Left hindlimb (tissue), 1 donor: Measurements from ENCODE around the gene SLC52A3.
"Not testable (repeated sequence)": the region's sequence is repeated elsewhere in the genome, so short reads cannot be mapped to it uniquely, and the experiment has no call there.

Source experiments
- DNase-seq: peaks from one replicate; pipeline ENCODE4 v3.0.0-alpha.2; 2018

SLC52A3 gene

GRCh38 chr20:725491-725890, 42.8 kb downstream of the SLC52A3 start:
- DNase-seq: no peak

GRCh38 chr20:724797-725196, 43.5 kb downstream of the SLC52A3 start:
- not testable (repeated sequence) for DNase-seq

- DNase-seq: no peak
Observed at GRCh38 chr20:723756-724155, 44.5 kb downstream of the SLC52A3 start.

- DNase-seq: no peak
Observed at GRCh38 chr20:722822-723644, 45.3 kb downstream of the SLC52A3 start.

GRCh38 chr20:721876-722275, 46.4 kb downstream of the SLC52A3 start:
- no peak for DNase-seq

GRCh38 chr20:719816-720215, 48.5 kb downstream of the SLC52A3 start:
- no peak for DNase-seq

- DNase-seq: no peak
Observed at GRCh38 chr20:719068-719467, 49.2 kb downstream of the SLC52A3 start.

GRCh38 chr20:717832-718231, 50.5 kb downstream of the SLC52A3 start:
- DNase-seq: no peak

- no peak for DNase-seq
Observed at GRCh38 chr20:717271-717670, 51.0 kb downstream of the SLC52A3 start.

- DNase-seq: no peak
Observed at GRCh38 chr20:714453-714852, 53.8 kb downstream of the SLC52A3 start.

GRCh38 chr20:711576-711975, 56.7 kb downstream of the SLC52A3 start:
- DNase-seq: no peak

- no peak for DNase-seq
Observed at GRCh38 chr20:710780-711450, 57.4 kb downstream of the SLC52A3 start.
